H1 (cell line): Measurements from ENCODE around the gene ALDH7A1. TPM values are rescaled to one million over a fixed set of nuclear protein-coding genes. Genes with fewer than 3 reads are reported as not detected.

Experiments used
- CHD1 ChIP-seq: IDR thresholded peaks from 2 replicates; pipeline ENCODE4 v1.6.1; 2012; ENCODE audit warnings: low read depth, low read length, improper control_type of control experiment
- JUND ChIP-seq: IDR thresholded peaks from 2 replicates; pipeline ENCODE4 v1.6.1; 2011; ENCODE audit warnings: mild to moderate bottlenecking, improper control_type of control experiment, low read length
- KDM4A ChIP-seq: IDR thresholded peaks from one replicate; pipeline ENCODE4 v1.7.1; 2012; ENCODE audit warnings: low read depth, mild to moderate bottlenecking, moderate library complexity, low read length, inconsistent platforms; ENCODE audit not compliant: severe bottlenecking
- TAF1 ChIP-seq: IDR thresholded peaks from 2 replicates; pipeline ENCODE4 v1.6.1; 2011; ENCODE audit warnings: mild to moderate bottlenecking, low read depth, low read length
- polyA plus RNA-seq, 7 experiments: library from polyadenylated mRNA; depleted of rRNA in 3 of 7; stranded (reverse) in 5 of 7; unstranded in 2 of 7; fragments of >200 nt in 5 of 7; fragments of 200-250 nt in 2 of 7; gene quantifications; 1 replicate in 5 of 7; 2 replicates in 1 of 7; 4 replicates in 1 of 7; pipeline versions ENCODE4 v1.2.1 to v1.2.3, GENCODE V29; 2011 to 2013; ENCODE audit warnings: missing spikeins in 2 of 7, mixed read lengths in 2 of 7
- total RNA-seq: library from RNA; stranded (reverse); fragmentation: NEBNext Ultra II Directional; extraction: Animal tissue kit (Norgen Biotek cat#: 25700); gene quantifications from 2 replicates; pipeline ENCODE4 v1.2.1, GENCODE V29; 2021

The ALDH7A1 gene
- total and polyA plus RNA-seq, 2 of the 8 experiments (the other 6 are each of a cell fraction or from before 2014, with no cell fraction given) = 99.6 to 225 TPM

GRCh38 chr5:126599499-126599898 is 4.5 kb upstream of the ALDH7A1 start (continued):
- TF ChIP-seq CHD1 (no peak), KDM4A (no peak), JUND (no peak), TAF1 (no peak)
